ENCODE data around the gene TNS3.

The TNS3 gene

DNA sequence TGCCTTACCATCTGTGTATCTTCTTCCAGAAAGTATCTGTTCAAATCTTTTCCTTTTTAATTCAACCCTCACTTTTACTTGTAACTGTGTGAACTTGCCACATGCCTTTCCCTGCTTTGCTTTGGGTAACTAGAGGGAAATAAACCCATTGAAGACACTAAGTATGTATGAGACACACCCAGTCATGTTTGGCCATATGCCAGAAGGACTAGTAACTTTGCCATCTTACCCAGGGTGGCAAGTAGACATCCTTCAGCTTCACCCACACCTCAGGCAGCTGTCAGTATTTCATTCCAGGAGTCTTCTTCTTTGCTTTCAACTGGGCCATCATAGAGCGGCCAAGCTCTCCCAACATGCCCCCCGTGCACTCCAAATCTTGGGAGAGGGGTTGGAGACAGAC is 323.1 kb downstream of the TNS3 start:
- DNase-seq (ENCODE audit: low read depth, low spot score) = no peak

DNA sequence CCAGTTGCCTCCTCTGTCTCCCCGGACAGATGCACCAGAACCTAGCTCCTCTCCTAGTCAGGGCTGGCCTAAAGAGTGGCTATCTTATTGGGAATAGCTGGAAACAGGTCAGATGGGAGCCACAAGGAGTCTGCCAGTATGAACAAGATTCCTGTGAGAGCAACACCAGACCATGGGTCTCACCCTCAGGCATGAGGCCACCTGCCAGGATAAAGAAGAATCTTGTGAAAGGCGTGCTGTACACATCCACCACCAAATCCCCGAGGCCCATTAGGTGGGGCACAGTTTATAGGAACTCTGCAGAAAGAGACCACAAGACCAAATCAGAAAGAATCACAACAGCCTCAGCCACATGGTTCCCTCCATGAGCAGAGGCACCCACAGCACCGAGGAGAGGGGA is 325.9 kb downstream of the TNS3 start:
- no peak for DNase-seq (ENCODE audit: low read depth, low spot score)

DNA sequence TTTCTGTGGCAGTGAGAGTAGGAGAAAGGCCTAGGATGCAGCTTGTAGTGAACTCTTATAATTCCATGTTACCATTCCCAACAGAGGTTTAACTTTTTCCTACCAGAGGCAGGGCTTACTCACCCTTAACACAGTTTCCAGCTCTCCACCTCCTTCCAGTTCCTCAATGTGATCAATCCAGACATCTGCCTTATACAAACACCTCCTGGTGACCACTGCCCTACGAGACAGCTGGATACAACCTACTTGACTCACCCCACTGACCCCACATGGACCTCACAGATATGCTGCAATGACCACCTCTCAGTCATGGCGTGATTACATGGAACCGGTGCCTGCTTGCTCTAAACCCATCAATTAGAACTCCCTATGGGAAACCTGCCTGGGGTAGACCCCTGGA is 326.5 kb downstream of the TNS3 start:
- no peak for DNase-seq (ENCODE audit: low read depth, low spot score)

DNA sequence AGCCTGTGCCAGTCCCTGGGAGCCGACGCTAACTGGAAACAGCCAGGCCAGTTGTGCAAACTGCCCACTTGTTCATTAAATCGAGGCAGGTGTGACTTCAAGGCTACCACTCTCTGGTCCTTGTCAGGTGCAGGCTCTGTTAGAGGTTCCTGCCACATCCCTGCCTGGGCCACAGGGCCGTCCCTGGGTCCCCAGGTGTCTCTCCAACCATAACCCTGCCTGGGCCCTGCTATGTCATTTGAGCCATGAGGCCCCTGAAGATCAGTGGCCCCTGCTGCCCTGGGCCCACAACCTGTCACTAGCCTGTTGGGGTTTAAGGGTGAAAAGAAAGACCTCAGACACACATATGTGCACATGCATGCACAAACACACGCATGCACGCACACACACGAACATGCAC is 326.9 kb downstream of the TNS3 start:
- DNase-seq (ENCODE audit: low read depth, low spot score) = no peak

DNA sequence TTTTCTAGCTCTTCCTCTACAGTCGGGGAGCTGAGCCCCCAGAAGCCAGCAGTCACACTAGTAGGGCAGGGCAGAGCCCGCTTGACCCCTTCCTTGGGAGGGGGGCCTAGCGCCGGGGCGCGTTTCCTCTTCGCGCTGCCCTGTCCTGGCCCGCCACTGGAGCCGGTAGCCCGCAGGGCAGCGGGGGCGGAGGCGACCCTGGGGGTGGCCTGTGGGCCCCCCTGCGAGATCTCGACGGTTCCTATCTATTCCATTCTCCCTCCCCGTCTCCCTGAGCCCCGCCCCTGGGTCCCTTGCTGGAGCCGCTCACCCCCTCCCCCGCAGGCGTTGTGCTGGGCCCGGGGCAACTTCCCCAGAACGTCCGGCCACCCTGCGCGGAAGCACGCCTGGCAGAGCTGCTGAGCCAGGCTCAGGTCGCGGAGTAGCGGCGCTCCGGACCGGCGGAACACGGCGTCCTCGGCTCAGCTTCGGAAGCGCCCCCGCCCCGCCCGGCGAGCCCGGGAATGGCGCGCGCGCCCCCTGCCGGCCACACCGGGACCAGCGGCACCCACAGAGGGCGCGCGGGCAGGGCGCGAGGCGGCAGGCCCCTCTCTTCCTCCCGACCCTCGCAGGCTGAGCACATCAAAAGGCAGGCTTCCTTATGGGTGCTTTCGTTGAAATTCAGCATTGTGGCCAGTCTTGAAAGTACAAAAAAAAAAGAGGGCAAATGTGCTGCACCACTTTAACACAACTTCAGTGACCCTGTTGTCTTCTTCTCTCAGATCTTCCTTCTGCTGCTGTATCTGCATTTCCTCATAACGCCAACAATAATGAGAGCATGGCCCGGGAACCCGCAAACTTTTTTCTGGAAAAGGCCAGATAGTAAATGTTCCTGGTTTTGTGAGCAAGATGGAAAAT is 327.6 kb downstream of the TNS3 start:
- no peak for DNase-seq (ENCODE audit: low read depth, low spot score)

DNA sequence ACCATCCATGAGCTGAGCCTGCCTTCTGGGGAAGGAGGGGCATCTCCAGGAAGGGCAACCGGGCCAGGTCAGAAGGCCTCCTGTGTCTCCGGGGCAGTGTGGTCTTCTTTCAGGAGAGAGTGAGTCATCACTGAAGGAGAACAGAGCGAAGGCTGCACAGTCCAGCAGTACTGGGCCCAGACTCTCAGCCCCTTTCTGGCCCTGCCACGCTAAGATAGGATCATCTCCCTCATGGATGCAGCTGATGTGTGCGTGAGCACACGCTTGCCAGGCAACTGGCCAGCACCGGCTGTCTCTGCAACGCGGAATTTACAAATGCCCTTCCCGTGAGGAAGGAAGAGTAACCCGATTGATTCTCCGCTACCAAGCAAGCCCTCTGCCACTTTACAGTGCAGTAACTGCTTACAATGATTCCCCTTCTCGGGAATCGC is 328.2 kb downstream of the TNS3 start:
- DNase-seq (ENCODE audit: low read depth, low spot score) = no peak

DNA sequence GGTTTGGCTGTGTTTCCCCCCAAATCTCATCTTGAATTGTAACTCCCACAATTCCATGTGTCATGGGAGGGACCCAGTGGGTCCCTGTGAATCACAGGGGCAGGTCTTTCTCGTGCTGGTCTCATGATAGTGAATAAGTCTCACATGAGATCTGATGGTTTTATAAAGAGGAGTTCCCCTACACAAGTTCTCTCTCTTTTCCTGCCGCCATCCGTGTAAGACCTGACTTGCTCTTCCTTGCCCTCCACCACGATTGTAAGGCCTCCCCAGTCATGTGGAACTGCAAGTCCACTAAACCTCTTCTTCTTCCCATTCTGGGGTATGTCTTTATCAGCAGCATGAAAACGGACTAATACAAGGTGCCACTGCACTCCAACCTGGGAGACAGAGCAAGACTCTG is 329.2 kb downstream of the TNS3 start:
- DNase-seq (ENCODE audit: low read depth, low spot score) = no peak

DNA sequence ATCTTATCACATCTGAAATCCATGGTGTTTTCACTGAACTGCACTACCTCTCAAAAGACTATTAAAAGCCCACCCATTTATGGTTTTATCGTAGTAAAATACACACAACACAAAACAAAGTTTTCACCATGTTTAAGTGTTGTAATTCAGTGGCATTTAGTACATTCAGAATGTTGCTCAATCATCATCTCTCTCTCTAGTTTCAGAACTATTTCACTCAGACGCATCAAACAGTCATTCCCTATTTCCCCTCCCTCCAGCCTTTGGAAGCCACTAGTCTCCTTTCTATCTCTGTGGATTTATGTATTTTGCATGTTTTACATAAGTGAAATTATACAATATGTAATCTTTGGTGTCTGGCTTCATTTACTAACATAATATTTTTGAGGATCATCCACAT is 332.6 kb downstream of the TNS3 start:
- no peak for DNase-seq (ENCODE audit: low read depth, low spot score)

DNA sequence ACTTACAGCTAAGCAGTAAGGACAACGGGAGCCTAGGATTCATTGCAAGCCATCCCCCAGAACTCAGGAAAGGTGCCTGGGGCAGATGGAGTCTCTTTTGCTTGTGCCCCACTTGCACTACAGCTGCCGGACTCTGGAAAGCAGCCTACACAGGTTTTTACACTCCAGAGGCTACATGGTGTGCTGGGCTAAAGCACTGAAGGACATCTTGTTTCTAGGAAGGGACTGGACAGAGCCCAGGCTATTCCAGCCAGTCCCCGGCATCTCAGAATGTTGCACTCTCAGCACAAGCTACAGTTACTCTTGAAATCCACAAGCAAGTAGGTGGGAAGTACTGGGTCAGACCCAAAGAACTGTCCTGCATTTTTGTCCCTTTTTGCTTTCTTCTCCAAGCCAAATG is 333.1 kb downstream of the TNS3 start:
- no peak for DNase-seq (ENCODE audit: low read depth, low spot score)

DNA sequence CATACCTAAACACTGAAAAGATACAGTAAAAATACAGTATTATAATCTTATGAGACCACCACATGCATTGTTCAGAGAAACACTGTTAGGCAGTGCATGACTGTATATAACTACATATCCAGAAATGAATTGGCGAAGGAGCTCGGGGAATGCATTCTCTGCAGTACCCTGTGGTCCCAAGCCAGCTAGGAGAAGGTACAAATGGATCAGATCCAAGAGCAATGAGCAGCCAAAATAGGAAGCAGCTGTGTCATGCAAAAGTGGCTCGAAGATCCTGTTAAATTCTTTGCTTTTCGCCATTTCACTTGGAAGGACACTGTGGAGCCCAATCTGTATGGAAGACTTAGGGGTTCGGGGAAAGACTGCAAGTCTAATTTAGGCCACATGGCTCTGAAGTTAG is 334.8 kb downstream of the TNS3 start:
- no peak for DNase-seq (ENCODE audit: low read depth, low spot score)

DNA sequence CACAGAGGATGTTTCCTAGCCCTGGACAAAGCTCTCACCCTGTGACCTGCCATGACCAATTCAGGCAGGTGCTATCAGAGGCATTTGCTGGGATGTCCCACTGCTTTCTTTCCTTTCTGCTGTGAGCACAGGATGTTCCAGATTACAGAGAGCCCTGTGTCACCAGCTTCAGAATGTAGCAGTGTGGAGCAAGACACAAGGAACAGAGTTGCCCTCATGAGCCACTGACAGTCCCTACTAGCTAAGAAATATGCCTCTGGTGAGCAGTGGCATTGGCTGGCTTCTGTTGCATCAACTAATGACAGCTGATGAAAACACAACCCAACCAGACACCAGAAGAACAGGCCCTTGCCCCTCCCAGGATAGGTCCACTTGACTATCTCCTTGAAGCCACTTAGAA is 337.2 kb downstream of the TNS3 start:
- DNase-seq (ENCODE audit: low read depth, low spot score) = no peak

DNA sequence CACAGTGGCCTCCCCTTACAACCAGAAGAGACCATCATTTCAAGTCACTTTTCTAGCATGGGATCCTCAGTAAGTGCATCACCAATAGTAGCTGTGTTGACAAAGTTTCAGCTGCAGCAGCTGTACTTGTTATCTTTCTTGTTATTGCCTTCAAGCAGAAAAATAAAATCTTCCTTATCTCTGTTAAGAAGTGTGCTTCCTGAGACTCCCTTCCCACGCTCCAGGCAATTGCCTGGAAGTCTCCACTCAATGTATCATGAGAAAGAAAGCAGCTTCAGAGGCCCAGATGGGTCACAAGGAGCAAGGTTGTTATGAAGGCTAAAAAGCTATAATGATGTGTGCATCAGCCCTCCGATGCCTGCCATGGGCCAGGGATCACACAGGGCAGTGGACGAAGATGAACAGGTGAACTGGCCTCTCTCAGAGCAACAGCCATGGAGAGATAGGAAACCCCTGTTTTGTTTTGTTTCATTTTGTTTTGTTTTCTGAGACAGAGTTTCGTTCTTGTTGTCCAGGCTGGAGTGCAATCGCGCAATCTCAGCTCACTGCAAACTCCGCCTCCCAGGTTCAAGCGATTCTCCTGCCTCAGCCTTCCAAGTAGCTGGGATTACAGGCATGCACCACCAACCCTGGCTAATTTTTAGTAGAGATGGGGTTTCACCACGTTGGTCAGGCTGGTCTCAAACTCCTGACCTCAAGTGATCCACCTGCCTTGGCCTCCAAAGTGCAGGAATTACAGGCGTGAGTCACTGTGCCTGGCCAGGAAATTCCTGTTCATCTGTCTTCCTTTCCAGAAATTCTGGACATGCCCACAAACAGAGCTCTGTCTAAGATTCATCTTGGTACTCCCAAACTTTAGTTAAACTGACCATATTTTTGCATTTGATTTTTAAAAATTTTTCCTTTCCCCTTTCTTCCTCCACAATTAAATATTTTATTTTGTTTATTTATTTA is 340.5 kb downstream of the TNS3 start:
- no peak for DNase-seq (ENCODE audit: low read depth, low spot score)

DNA sequence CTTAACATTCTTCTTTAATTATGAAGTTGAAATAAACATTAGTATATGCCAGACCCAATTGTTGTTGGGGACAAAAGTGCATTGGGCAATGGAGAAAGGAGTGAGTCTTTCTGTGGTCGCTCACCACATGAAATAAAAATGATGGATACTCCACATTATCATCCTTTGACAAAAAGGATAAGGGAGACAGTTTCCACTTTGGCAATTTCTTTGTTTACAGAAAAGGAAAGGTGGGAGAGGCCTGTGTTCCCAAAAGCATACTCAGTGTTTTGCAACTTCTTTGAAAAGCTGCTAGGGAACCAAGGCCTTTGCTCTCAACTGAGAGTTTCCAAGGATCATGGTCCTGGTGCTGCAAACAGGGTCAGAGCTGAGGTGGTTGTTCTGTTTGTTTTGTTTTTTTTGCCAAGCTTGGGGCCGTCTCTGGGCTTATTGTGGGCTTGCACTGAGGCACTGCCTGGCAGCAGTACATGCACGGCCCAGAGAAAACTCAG is 341.9 kb downstream of the TNS3 start:
- no peak for DNase-seq (ENCODE audit: low read depth, low spot score)

DNA sequence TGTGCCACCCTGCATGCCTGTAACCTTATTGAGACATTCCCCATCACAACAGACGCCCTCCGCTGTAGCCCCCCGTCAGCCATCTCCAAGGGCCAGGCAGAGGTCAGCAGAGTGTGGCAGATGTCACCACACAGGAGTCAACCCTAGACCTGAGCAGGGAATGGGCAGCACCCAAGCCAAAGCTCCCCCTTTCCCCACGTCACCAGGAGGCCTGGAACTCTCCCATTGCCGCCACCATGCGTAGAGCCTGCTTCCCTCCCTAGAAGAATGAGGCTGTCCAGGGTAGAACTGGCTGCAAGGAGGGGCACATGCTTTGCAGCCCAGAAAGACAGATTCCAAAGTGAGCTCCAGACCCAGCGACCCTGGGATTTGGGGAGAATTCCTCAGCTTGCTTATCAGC is 342.9 kb downstream of the TNS3 start:
- DNase-seq (ENCODE audit: low read depth, low spot score) = no peak

DNA sequence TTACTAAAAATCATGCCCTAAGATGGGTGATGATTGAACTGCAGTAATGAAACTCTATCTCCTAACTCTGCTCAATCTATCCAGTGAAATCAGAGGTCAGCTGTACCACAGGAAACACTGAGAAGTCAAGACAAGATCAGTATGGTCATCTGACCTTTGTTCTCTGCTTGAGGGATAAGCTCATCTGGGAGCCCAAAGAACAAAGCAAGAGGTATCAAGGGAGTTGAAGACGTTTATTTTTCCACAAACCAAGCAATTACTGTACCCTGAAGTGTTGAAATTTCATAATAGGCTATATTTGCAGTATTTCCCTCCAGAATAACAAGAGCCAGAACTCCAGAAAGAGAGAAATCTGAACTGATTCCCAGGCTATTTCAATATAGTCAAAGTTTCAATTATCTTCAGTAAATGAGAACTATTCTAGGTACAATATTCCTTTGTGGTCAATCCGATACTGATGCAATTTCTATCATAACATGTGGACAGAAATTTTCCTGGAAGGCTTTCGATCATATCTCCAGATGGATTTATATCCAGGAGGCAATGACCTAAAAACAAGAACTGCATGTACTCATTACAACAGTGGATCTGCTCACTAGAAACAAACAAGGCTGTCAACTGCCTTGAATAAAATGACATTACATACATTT is 345.3 kb downstream of the TNS3 start:
- no peak for DNase-seq (ENCODE audit: low read depth, low spot score)

DNA sequence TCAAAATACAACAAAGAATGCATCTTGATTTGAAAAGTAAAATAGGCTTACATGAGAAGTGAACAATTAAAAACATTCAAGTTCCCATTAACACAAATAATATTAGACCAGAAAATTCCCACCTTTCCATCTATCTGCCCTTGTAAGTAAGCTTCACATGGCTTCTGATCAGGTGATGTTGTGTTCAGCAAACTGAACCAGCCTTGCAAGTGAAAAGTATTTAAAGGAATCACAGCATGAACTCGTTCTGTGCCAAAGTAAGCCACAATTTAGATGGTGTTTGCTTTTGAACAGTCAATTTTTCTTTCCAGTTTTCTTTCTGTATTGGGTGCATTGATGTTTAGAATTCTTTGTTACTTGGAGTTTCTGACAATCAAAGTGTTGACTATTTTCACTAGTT is 347.9 kb downstream of the TNS3 start:
- no peak for DNase-seq (ENCODE audit: low read depth, low spot score)

DNA sequence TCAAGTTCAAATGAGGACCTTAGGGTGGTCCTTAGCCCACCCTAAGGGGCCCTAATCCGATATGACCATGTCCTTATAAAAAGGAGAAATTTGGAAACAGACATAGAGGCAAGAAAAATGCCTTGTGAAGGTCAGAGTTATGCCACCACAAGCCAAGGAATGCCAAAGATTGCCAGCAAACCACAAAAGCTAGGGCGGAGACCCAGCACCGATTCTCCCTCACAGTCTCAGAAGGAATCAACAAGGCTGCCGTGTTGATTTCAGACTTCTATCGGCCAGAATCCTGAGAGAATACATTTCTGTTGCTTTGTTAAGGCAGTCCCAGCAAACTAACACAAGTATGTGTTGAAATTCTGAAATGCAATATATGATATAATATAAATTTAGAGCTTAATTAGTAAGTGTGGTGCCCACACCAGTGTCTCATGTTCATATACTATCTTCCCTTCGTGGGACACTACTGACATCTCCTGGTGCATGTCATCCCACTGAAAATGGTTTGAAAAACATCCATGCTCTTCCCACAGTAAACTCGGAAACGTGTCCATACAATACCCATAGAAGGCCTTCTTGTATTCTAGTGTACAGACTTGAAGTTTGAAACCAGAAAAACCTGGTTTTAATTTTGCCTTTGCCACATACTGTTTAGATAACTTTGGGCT is 349.0 kb downstream of the TNS3 start:
- no peak for DNase-seq (ENCODE audit: low read depth, low spot score)

DNA sequence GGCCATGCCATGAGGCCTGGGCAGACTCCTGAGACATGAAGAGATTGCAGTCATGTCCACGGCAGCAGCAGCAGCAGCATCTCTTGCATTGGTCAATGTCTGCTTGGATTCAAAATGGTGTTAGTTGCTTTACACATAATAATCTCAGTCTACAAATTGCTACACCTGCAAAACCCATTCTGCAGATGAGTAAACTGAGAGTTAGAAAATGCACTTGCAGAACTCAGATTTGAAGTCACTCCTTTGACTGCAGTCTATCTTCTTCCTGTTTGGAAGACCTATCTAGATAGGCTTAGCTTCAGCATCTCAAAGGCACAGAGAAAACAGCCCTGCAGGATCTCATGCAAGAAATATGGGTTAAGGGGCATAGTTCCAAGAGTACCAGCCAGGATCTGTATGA is 350.3 kb downstream of the TNS3 start:
- DNase-seq (ENCODE audit: low read depth, low spot score) = no peak

DNA sequence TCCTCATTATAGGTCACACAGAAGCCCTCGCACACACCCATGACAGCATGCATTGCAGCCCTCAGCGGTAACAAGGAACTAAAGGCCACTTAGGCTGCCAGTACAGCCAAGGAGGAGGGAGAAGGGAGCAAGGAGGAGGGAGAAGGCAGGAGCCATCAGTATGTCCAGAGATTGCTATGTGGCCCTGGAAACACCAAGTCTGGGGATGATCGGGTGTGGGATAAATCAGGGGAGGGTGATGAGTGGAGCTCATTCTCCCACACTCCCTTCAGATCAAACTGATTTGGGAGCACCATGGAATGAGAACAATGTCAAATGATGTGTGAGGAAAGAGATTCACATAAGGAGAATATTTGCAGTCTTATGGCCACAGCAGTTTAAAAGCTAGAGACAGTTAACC is 350.9 kb downstream of the TNS3 start:
- DNase-seq (ENCODE audit: low read depth, low spot score) = no peak

DNA sequence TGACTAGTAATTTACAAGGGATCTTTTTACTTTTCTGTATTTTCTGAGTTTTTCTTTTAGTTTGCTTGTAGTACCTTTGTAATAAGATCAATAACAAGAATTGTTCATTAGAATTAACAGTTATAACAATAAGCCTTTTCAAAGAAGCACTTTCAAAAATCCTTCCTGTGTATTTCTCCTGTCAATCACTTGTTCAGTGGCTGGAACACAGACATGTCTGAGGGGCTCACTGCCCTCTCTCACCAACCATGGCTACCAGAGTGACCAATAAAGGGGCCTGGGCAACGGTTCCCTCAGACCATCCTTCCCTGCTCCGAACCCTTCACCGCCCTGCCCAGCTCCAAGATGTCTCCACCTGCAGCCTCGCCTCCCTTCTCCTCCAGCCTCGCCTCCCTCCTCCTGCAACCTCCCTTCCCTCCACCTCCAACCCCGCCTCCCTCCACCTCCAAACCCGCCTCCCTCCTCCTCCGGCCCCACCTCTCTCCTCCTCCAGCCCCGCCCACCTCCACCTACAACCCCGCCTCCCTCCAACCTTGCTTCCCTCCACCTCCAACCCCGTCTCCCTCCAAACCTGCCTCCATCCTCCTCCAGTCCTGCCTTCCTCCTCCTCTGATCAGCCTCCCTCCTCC is 353.4 kb downstream of the TNS3 start:
- DNase-seq (ENCODE audit: low read depth, low spot score) = no peak

DNA sequence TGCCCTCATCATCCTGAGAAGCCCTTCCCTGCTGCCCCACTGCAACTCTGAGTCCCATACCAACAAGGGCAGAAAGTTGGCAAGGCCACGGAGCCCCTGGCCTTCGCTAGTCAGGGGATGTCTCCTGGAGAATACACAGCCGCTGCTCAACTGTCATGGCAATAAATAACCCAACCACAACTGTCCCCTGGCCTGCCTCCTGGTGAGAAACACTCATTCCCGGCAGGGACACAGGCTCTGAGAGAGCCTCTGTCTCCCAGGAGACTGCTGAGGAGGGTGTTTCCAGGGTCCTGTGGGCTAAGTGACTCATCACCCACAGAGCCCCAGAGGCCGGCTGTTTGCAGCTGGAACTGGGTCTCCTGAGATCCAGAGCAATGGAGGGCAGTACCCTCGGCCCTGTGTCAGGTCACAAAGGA is 354.1 kb downstream of the TNS3 start:
- no peak for DNase-seq (ENCODE audit: low read depth, low spot score)

All from activated naive CD8-positive, alpha-beta T cell treated with anti-CD3 and anti-CD28 coated beads, Interleukin-2, amount 50 U/mL, for 16 hours (primary cell).